ENCODE measurements around the gene WDR17. TPM values are rescaled to one million over a fixed set of nuclear protein-coding genes. Genes with fewer than 3 reads are reported as not detected.

Gene WDR17
- total and polyA plus RNA-seq, 2 of the 8 experiments (the other 6 are each of a cell fraction or from before 2014, with no cell fraction given), result 1.4 to 3.3 TPM

- TF ChIP-seq SAP30 (IDR thresholded peaks at IDR 0.05; ENCODE audit: insufficient read depth, insufficient replicate concordance, low read length) (no peak), POU5F1 (IDR thresholded peaks at IDR 0.05; ENCODE audit: low read depth, low read length) (no peak), NANOG (IDR thresholded peaks at IDR 0.05; ENCODE audit: insufficient read depth, low read depth, low read length, poor library complexity, severe bottlenecking) (no peak), EP300 (IDR thresholded peaks at IDR 0.05; ENCODE audit: borderline replicate concordance in 1 of 2, low read depth in 2 of 2, low read length in 2 of 2) (no peak), SP4 (IDR thresholded peaks at IDR 0.05; ENCODE audit: low read length) (no peak), HDAC6 (IDR thresholded peaks at IDR 0.05; ENCODE audit: low read depth, low read length) (no peak), JUN (IDR thresholded peaks at IDR 0.05; ENCODE audit: low read depth, low read length) (no peak), KDM5A (IDR thresholded peaks at IDR 0.05; ENCODE audit: low read length) (no peak), TAF7 (optimal IDR thresholded peaks at IDR 0.05; ENCODE audit: borderline replicate concordance, low read depth, low read length) (no peak), TCF12 (IDR thresholded peaks at IDR 0.05; ENCODE audit: low read depth, low read length) (no peak), CHD1 (IDR thresholded peaks at IDR 0.05; ENCODE audit: low read depth, low read length) (no peak), E2F6 (IDR thresholded peaks at IDR 0.05) (no peak), GABPA (IDR thresholded peaks at IDR 0.05; ENCODE audit: borderline replicate concordance, insufficient read depth, low read length) (no peak), YY1 (IDR thresholded peaks at IDR 0.05; ENCODE audit: low read depth, low read length) (no peak)
- Histone ChIP-seq H2BK5ac (ENCODE audit: low read depth, low read length) (no peak overlapping the region), H3K23me2 (ENCODE audit: low read depth, low read length) (no peaks in the 10 kb centered on the region), H3K27me3 (replicated peaks in 1 of 4; ENCODE audit: control insufficient read depth in 3 of 4, extremely low read depth in 1 of 4, insufficient read depth in 3 of 4, low read length in 3 of 4) (no peaks in the 10 kb centered on the region), H3K4me1 (replicated peaks in 1 of 4; ENCODE audit: control insufficient read depth in 3 of 4, insufficient read depth in 4 of 4, low read length in 3 of 4) (no peaks in the 10 kb centered on the region), H3K4me3 (ENCODE audit: extremely low read depth in 1 of 4, insufficient read depth in 2 of 4, low read depth in 3 of 4, low read length in 4 of 4) (no peak overlapping the region), H3K79me1 (ENCODE audit: low read depth, low read length) (no peaks in the 10 kb centered on the region), H3K18ac (ENCODE audit: extremely low read depth, low read length) (no peak overlapping the region), H4K5ac (ENCODE audit: insufficient read length, low read depth, low read length) (no peak overlapping the region), H2BK12ac (ENCODE audit: low read depth, low read length) (no peak overlapping the region), H3K56ac (replicated peaks; ENCODE audit: insufficient read length, low read depth, low read length) (no peak overlapping the region), H2BK120ac (replicated peaks; ENCODE audit: low read depth, low read length) (no peak overlapping the region), H3K9ac (replicated peaks in 1 of 4; ENCODE audit: extremely low read depth in 1 of 4, low read depth in 3 of 4, low read length in 3 of 4) (no peak overlapping the region), H3K4ac (replicated peaks; ENCODE audit: insufficient read length, low read depth, low read length) (no peak overlapping the region), H2BK20ac (ENCODE audit: low read length) (no peak overlapping the region), H3K79me2 (ENCODE audit: control insufficient read depth in 1 of 2, insufficient read depth in 2 of 2, low read length in 2 of 2) (no peaks in the 10 kb centered on the region), H4K91ac (replicated peaks; ENCODE audit: insufficient read length, low read length) (no peak overlapping the region), H3K9me3 (ENCODE audit: insufficient read depth in 2 of 2, low read depth in 1 of 2, low read length in 1 of 2) (no peaks in the 10 kb centered on the region), H4K20me1 (replicated peaks in 1 of 2; ENCODE audit: control insufficient read depth in 1 of 2, insufficient read depth in 2 of 2, low read length in 2 of 2) (no peaks in the 10 kb centered on the region), H3K36me3 (ENCODE audit: control insufficient read depth in 2 of 4, insufficient read depth in 4 of 4, low read length in 3 of 4) (no peaks in the 10 kb centered on the region), H3K23ac (ENCODE audit: insufficient read length) (no peak overlapping the region), H3K27ac (ENCODE audit: low read depth, low read length) (no peak overlapping the region), H2AFZ (ENCODE audit: low read length) (no peak overlapping the region), H3K4me2 (ENCODE audit: insufficient read depth in 1 of 2, low read depth in 2 of 2, low read length in 2 of 2) (no peak overlapping the region), H3K14ac (ENCODE audit: insufficient read length) (no peak overlapping the region), H4K8ac (ENCODE audit: extremely low read depth, insufficient read depth, low read length) (no peak overlapping the region), H2AK5ac (ENCODE audit: low read depth, low read length) (no peak overlapping the region), H2BK15ac (ENCODE audit: low read length) (no peak overlapping the region)
- CTCF ChIA-PET (ENCODE audit: partially characterized antibody), result interaction anchor here (0.8 to 1.6 kb wide), 4 partner anchors 20 to 238 kb away, joined by 3 to 4 read pairs (median 4); no protein-coding TSS in a partner anchor
- no peak for FAIRE-seq
- POLR2A ChIA-PET (ENCODE audit: partially characterized antibody), result no interaction called here
- no peak for DNase-seq (ENCODE audit: low read depth in 1 of 2, low spot score in 2 of 2)
These were observed 36.9 kb downstream of the WDR17 start for GRCh38 chr4:176102414-176103063.
